ENCODE results near the gene COL9A3.
"Not testable (repeated sequence)": the region's sequence is repeated elsewhere in the genome, so short reads cannot be mapped to it uniquely, and the experiment has no call there.

The COL9A3 gene

GRCh38 chr20:62838128-62838891 lies 21.5 kb downstream of the COL9A3 start:
- peak; percentile 45 for DNase-seq

GRCh38 chr20:62839261-62839660 lies 22.4 kb downstream of the COL9A3 start:
- DNase-seq = no peak

GRCh38 chr20:62839816-62840215 lies 23.0 kb downstream of the COL9A3 start:
- no peak for DNase-seq

- no peak for DNase-seq
These were observed 23.7 kb downstream of the COL9A3 start for GRCh38 chr20:62840244-62841197.

GRCh38 chr20:62841705-62842212 lies 24.9 kb downstream of the COL9A3 start:
- DNase-seq = no peak

- no peak for DNase-seq
These were observed 26.8 kb downstream of the COL9A3 start for GRCh38 chr20:62843656-62844055.

- DNase-seq = no peak
These were observed 27.3 kb downstream of the COL9A3 start for GRCh38 chr20:62844182-62844581.

GRCh38 chr20:62845416-62846160 lies 28.7 kb downstream of the COL9A3 start:
- no peak for DNase-seq

GRCh38 chr20:62846166-62846890 lies 29.5 kb downstream of the COL9A3 start:
- no peak for DNase-seq

GRCh38 chr20:62848917-62849316 lies 32.1 kb downstream of the COL9A3 start:
- not testable (repeated sequence) for DNase-seq

GRCh38 chr20:62849431-62849830 lies 32.6 kb downstream of the COL9A3 start:
- DNase-seq = no peak

GRCh38 chr20:62850333-62850974 lies 33.6 kb downstream of the COL9A3 start:
- DNase-seq = no peak

GRCh38 chr20:62852196-62852595 lies 35.3 kb downstream of the COL9A3 start:
- DNase-seq = no peak

GRCh38 chr20:62852841-62853240 lies 36.0 kb downstream of the COL9A3 start:
- DNase-seq = no peak

- not testable (repeated sequence) for DNase-seq
These were observed 36.5 kb downstream of the COL9A3 start for GRCh38 chr20:62853304-62853703.

- no peak for DNase-seq
These were observed 37.3 kb downstream of the COL9A3 start for GRCh38 chr20:62854121-62854520.

- no peak for DNase-seq
These were observed 38.3 kb downstream of the COL9A3 start for GRCh38 chr20:62855120-62855519.

- no peak for DNase-seq
These were observed 40.2 kb downstream of the COL9A3 start for GRCh38 chr20:62856931-62857619.

- DNase-seq = no peak
These were observed 41.4 kb downstream of the COL9A3 start for GRCh38 chr20:62858058-62858830.

- DNase-seq = no peak
These were observed 42.9 kb downstream of the COL9A3 start for GRCh38 chr20:62859721-62860120.

Data from right forelimb (tissue), 1 donor.